Stimulated activated memory B cell treated with anti-CD40 and anti-IgM and Interleukin-4, amounts not matched to agents 10 μg/mL and 1 μg/mL and 100 μg/mL, for 72 hours (primary cell): Measurements from ENCODE around the gene RXRA.

Source experiments
- ATAC-seq: fragments of 150-1000 bp; cut with Tn5 transposase; 2 replicates; pipeline ENCODE4 v1.10.0; 2021
- H3K27ac Mint-ChIP-seq: one replicate; pipeline ENCODE4 v1.8.0; 2022; ENCODE audit warnings: mild to moderate bottlenecking, mixed read lengths
- H3K27me3 Mint-ChIP-seq: one replicate; pipeline ENCODE4 v1.8.0; 2022; ENCODE audit warnings: mixed read lengths
- H3K36me3 Mint-ChIP-seq: one replicate; pipeline ENCODE4 v1.8.0; 2022; ENCODE audit warnings: mixed read lengths
- H3K4me1 Mint-ChIP-seq: one replicate; pipeline ENCODE4 v1.8.0; 2022; ENCODE audit warnings: mixed read lengths
- H3K4me3 Mint-ChIP-seq: one replicate; pipeline ENCODE4 v1.8.0; 2022; ENCODE audit warnings: mild to moderate bottlenecking, moderate library complexity, mixed read lengths
- H3K9me3 Mint-ChIP-seq: one replicate; pipeline ENCODE4 v1.8.0; 2022; ENCODE audit warnings: mixed read lengths

Gene RXRA

GRCh38 chr9:134482226-134482625, 156.0 kb downstream of the RXRA start:
- no peaks in the 10 kb centered on the region for H3K9me3 Mint-ChIP-seq
- no peak for ATAC-seq
- no peaks in the 10 kb centered on the region for H3K27me3 Mint-ChIP-seq
- H3K4me1 Mint-ChIP-seq, result peaks cover 21% of the 10 kb centered on the region
- no peak overlapping the region for H3K4me3 Mint-ChIP-seq
- H3K36me3 Mint-ChIP-seq, result no peaks in the 10 kb centered on the region
- H3K27ac Mint-ChIP-seq, result no peak overlapping the region

- no peak for ATAC-seq
- H3K9me3 Mint-ChIP-seq, result no peaks in the 10 kb centered on the region
- no peak overlapping the region for H3K27ac Mint-ChIP-seq
- H3K4me3 Mint-ChIP-seq, result no peak overlapping the region
- H3K27me3 Mint-ChIP-seq, result peaks cover 12% of the 10 kb centered on the region
- H3K4me1 Mint-ChIP-seq, result peaks cover 27% of the 10 kb centered on the region
- no peaks in the 10 kb centered on the region for H3K36me3 Mint-ChIP-seq
These were observed 157.3 kb downstream of the RXRA start for GRCh38 chr9:134483361-134484184.

GRCh38 chr9:134484479-134484878, 158.2 kb downstream of the RXRA start:
- Mint-ChIP-seq H3K27me3 (peaks cover 21% of the 10 kb centered on the region), H3K36me3 (no peaks in the 10 kb centered on the region), H3K4me1 (peaks cover 27% of the 10 kb centered on the region), H3K27ac (peak overlapping the region; percentile 19), H3K4me3 (no peak overlapping the region), H3K9me3 (no peaks in the 10 kb centered on the region)
- ATAC-seq, result no peak

- no peaks in the 10 kb centered on the region for H3K9me3 Mint-ChIP-seq
- H3K36me3 Mint-ChIP-seq, result no peaks in the 10 kb centered on the region
- no peak overlapping the region for H3K4me3 Mint-ChIP-seq
- no peak overlapping the region for H3K27ac Mint-ChIP-seq
- peaks cover 27% of the 10 kb centered on the region for H3K4me1 Mint-ChIP-seq
- peaks cover 33% of the 10 kb centered on the region for H3K27me3 Mint-ChIP-seq
- peak; percentile 34 for ATAC-seq
These were observed 159.4 kb downstream of the RXRA start for GRCh38 chr9:134485653-134486052.

GRCh38 chr9:134486143-134486591, 159.9 kb downstream of the RXRA start:
- no peak for ATAC-seq
- Mint-ChIP-seq H3K4me3 (no peak overlapping the region), H3K36me3 (no peaks in the 10 kb centered on the region), H3K9me3 (no peaks in the 10 kb centered on the region), H3K27me3 (peaks cover 36% of the 10 kb centered on the region), H3K27ac (no peak overlapping the region), H3K4me1 (peaks cover 28% of the 10 kb centered on the region)

GRCh38 chr9:134486596-134486995, 160.3 kb downstream of the RXRA start:
- no peak for ATAC-seq
- no peaks in the 10 kb centered on the region for H3K36me3 Mint-ChIP-seq
- no peak overlapping the region for H3K27ac Mint-ChIP-seq
- H3K9me3 Mint-ChIP-seq, result no peaks in the 10 kb centered on the region
- H3K4me1 Mint-ChIP-seq, result peaks cover 32% of the 10 kb centered on the region
- H3K27me3 Mint-ChIP-seq, result peaks cover 40% of the 10 kb centered on the region
- H3K4me3 Mint-ChIP-seq, result no peak overlapping the region
